ENCODE data around the gene SLC30A4. TPM values are rescaled to one million over a fixed set of nuclear protein-coding genes. Genes with fewer than 3 reads are reported as not detected.
"Not testable (repeated sequence)": the region's sequence is repeated elsewhere in the genome, so short reads cannot be mapped to it uniquely, and the experiment has no call there.

SLC30A4 gene
- polyA plus RNA-seq, 3 donors from 2014 or later, result 2.9 to 6.4 (median 4.0) TPM

DNA sequence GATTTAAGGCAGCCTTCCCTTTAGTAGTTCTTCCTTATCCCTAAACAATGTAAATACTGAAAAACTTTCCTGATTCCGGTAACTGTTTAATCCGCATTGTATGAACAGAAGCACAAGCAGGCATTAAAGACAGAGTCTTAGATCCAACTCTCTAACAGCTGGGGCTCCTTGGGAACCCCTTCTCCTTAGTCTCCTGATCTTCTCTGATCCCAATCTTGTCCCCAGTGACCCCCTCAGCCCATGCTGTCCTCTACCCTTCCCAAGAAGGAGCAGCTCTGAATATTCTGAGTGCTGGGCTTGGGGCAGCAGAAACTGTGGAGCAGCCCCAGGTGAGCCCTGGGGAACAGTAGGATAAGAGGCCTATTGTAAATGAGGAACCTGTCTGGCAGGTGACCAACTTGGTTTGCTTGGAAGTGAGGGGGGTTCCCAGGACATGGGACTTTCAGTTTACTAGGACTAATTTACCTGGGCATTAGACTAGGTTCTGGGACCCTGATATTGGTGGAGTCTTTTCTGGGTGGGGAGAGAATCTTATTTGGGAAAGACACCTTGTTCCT lies 13.0 kb upstream of the SLC30A4 start:
- Mint-ChIP-seq H3K36me3 (no peaks in the 10 kb centered on the region), H3K27me3 (ENCODE audit: low read depth in 3 of 3) (peaks cover 0 to 3% (median 2%) of the 10 kb centered on the region in 3 donors), H3K27ac (no peak overlapping the region), H3K9me3 (no peaks in the 10 kb centered on the region), H3K4me3 (no peak overlapping the region), H3K4me1 (no peaks in the 10 kb centered on the region)
- DNase-seq, result no peak

DNA sequence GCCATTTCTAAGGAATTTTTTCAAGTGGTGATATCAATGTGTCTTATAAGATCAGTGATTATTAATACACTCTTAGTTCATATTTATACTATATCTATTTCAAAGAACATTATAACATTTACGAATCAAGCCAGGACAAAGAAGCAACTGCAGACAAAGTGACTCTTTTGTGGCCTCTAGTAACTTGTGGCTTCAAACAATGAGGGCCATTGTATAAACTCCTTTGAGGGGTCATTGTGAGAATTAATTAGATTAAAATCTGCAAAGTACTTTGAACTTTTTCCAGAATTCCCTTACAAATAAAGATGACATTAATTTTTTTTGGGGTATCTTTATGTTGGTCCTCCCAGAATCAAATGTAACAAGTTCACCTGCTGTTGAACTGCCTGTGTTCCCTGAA lies 12.3 kb upstream of the SLC30A4 start:
- no peaks in the 10 kb centered on the region for H3K4me1 Mint-ChIP-seq
- no peak overlapping the region for H3K27ac Mint-ChIP-seq
- peaks cover under 1 to 3% (median 2%) of the 10 kb centered on the region in 3 donors for H3K27me3 Mint-ChIP-seq (ENCODE audit: low read depth in 3 of 3)
- no peak overlapping the region for H3K4me3 Mint-ChIP-seq
- H3K36me3 Mint-ChIP-seq, result no peaks in the 10 kb centered on the region
- no peak for DNase-seq
- no peaks in the 10 kb centered on the region for H3K9me3 Mint-ChIP-seq

DNA sequence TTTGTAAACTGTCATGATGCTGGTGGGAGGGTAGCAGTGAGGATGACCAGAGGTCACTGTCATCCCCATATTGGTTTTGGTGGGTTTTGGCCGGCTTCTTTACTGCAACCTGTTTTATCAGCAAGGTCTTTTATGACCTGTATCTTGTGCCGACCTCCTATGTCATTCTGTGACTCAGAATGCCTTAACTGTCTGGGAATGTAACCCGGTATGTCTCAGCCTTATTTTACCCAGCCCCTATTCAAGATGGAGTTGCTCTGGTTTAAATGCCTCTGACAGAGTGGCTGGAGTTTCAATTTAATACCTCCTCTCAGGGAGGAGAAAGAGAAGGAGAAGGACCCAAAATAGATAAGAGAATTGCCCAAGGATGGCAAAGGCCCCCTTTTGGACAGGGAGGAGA lies 10.3 kb upstream of the SLC30A4 start:
- H3K9me3 Mint-ChIP-seq; H3K27me3 Mint-ChIP-seq (ENCODE audit: low read depth in 3 of 3); H3K36me3 Mint-ChIP-seq; H3K4me3 Mint-ChIP-seq; H3K4me1 Mint-ChIP-seq; DNase-seq; H3K27ac Mint-ChIP-seq: not testable (repeated sequence)

DNA sequence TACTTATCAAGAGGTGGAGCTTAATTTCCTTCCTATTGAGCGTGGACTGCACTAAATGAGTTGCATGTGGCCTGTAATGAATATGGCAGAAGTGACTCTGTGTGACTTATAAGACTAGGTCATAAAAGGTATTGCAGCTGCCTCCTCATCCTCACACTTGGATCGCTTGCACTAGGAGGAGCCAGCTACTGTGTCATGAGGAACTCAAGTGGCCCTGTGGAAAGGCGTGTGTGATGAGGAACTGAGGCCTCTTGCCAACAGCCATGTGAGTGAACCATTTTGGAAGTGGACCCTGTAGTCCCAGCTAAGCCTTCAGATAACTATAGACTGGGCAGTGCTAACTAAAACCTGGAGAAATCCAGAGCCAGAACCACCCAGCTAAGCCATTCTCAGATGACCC lies 7.1 kb upstream of the SLC30A4 start:
- no peak overlapping the region for H3K4me3 Mint-ChIP-seq
- H3K4me1 Mint-ChIP-seq, result no peaks in the 10 kb centered on the region

DNA sequence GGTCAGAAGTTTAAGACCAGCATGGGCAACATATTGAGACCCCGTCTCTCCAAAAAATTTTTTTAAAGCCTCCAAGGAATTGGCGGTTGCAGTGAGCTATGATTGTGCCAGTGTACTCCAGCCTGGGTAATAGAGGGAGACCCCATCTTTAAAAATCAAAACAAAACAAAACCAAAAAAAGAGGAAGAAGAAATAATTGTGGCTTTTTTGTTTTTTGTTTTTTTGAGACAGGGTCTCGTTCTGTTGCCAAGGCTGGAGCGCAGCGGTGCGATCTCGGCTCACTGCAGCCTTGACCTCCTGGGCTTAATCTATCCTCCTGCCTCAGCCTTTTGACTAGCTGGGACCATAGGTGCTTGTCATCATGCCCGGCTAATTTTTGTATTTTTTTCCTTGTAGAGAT lies 4.5 kb upstream of the SLC30A4 start:
- H3K4me3 Mint-ChIP-seq, result no peak overlapping the region
- no peak for DNase-seq
- no peaks in the 10 kb centered on the region for H3K9me3 Mint-ChIP-seq
- peaks cover 5 to 8% of the 10 kb centered on the region in 2 donors for H3K4me1 Mint-ChIP-seq
- peaks cover 2 to 5% (median 5%) of the 10 kb centered on the region in 3 donors for H3K27me3 Mint-ChIP-seq (ENCODE audit: low read depth in 3 of 3)
- H3K36me3 Mint-ChIP-seq, result no peaks in the 10 kb centered on the region
- H3K27ac Mint-ChIP-seq, result no peak overlapping the region

More for the DNA sequence above, 7.1 kb upstream of the SLC30A4 start:
- Mint-ChIP-seq H3K36me3 (no peaks in the 10 kb centered on the region), H3K27ac (no peak overlapping the region), H3K27me3 (ENCODE audit: low read depth in 3 of 3) (peaks cover 2 to 4% (median 2%) of the 10 kb centered on the region in 3 donors), H3K9me3 (no peaks in the 10 kb centered on the region)
- no peak for DNase-seq

DNA sequence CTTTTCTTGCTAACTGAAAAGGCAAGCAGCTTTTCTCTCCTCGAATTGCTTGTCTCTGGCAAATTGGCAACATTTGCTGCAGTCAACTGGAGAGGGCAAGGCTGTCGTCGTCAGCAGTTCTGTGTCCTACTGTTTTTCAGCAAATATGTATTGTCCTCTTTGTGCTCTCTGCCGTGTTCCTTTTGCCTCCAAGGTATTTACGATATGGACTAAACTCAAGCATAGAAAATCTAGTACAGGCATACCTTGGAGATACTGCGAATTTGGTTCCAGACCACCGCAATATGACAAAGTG lies 558 bp upstream of the SLC30A4 start:
- peaks cover 24 to 44% of the 10 kb centered on the region in 2 donors for H3K4me1 Mint-ChIP-seq
- DNase-seq, result no peak
- peak overlapping the region; percentile 83 to 88 (median 86) for H3K27ac Mint-ChIP-seq
- no peaks in the 10 kb centered on the region for H3K9me3 Mint-ChIP-seq
- H3K4me3 Mint-ChIP-seq, result peak overlapping the region; percentile 87 to 94 (median 89)
- peaks cover 0 to 9% (median 3%) of the 10 kb centered on the region in 3 donors for H3K27me3 Mint-ChIP-seq (ENCODE audit: low read depth in 3 of 3)
- H3K36me3 Mint-ChIP-seq, result peaks cover 1 to 10% (median 1%) of the 10 kb centered on the region in 3 donors

DNA sequence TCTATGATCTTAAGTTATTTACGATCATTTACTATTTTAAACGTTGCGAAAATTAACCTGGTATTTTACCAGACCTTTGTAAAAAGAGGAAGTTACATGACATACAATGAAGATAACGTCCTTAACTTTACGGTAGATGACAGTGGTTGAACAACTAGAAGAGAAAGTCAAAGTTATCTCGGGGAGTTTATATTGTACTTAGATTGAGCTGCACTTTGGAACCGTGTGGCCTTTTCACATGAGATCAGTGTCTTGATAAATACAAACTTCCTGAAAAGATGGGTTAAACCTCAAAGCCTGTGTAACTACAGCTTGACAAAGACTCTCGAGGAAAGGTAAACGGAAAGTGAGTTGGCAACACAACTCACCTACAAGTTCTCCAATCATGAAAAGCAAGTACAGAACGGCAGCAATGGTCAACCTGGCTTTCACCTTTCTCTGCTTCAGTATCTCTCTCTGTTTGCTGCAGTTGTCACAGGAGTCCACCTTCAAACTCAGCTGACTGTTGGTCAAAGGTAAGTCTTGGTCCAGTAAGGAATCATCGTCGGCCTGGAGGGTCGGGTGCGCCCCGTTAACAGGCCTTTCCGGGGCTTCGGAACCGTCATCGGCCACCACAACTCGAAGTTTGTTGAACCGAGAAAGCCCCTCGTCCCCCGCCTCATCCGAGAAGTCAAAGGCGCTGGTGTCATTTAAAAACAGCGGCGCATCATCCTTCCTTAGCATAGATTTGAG lies 793 bp downstream of the SLC30A4 start:
- DNase-seq, result peak in 1 of 3 donors; percentile 7
- peak overlapping the region; percentile 82 to 94 (median 90) for H3K27ac Mint-ChIP-seq
- H3K4me1 Mint-ChIP-seq, result peaks cover 27 to 48% of the 10 kb centered on the region in 2 donors
- H3K9me3 Mint-ChIP-seq, result no peaks in the 10 kb centered on the region
- peaks cover 5 to 14% (median 5%) of the 10 kb centered on the region in 3 donors for H3K36me3 Mint-ChIP-seq
- peaks cover 0 to 9% (median 5%) of the 10 kb centered on the region in 3 donors for H3K27me3 Mint-ChIP-seq (ENCODE audit: low read depth in 3 of 3)
- peak overlapping the region; percentile 92 to 97 (median 94) for H3K4me3 Mint-ChIP-seq

DNA sequence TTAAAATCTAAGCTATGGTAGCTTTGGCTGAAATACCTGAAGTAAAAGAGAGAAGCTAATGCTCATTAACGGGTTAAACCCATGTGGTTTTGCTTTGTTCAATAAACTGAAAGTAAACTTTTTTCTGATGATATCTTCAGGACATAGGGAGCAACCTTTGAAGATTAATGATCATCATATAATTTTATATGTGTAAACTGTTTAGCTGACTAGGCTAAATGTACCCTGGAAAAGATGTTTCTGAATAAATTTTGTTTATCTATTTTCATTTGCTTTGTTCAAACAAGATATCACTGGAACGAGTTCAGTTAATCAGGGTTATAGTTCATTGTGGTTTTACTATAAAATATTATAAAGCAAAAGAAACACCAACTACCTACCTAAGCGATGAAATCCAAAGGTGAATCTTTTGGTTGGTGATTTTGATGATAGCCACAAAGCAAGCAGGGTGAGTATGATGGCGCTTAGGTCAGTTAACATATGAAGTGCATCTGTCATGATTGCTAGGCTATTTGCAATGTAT lies 11.7 kb downstream of the SLC30A4 start:
- peaks cover 8 to 33% (median 23%) of the 10 kb centered on the region in 3 donors for H3K36me3 Mint-ChIP-seq
- no peaks in the 10 kb centered on the region for H3K4me1 Mint-ChIP-seq
- H3K9me3 Mint-ChIP-seq, result no peaks in the 10 kb centered on the region
- no peak overlapping the region for H3K4me3 Mint-ChIP-seq
- H3K27ac Mint-ChIP-seq, result no peak overlapping the region
- no peak for DNase-seq
- H3K27me3 Mint-ChIP-seq (ENCODE audit: low read depth in 3 of 3), result peaks cover 0 to 3% (median 0%) of the 10 kb centered on the region in 3 donors

DNA sequence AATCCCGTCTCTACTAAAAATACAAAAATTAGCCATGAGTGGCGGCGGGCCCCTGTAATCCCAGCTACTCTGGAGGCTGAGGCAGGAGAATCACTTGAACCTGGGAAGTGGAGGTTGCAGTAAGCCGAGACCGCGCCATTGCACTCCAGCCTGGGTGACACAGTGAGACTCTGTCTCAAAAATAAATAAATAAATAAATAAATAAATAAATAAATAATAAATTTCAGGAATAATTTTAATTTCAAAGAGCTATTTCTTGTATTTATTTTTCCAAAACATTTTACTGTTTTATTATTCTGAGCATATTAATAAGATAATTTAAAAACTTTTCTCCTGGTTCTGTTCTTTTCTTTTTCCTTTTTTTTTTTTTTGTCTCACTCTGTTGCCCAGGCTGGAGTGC lies 15.4 kb downstream of the SLC30A4 start:
- H3K4me1 Mint-ChIP-seq; H3K4me3 Mint-ChIP-seq; DNase-seq; H3K9me3 Mint-ChIP-seq; H3K27ac Mint-ChIP-seq; H3K27me3 Mint-ChIP-seq (ENCODE audit: low read depth in 3 of 3): not testable (repeated sequence)
- peaks cover 8 to 25% (median 23%) of the 10 kb centered on the region in 3 donors for H3K36me3 Mint-ChIP-seq

DNA sequence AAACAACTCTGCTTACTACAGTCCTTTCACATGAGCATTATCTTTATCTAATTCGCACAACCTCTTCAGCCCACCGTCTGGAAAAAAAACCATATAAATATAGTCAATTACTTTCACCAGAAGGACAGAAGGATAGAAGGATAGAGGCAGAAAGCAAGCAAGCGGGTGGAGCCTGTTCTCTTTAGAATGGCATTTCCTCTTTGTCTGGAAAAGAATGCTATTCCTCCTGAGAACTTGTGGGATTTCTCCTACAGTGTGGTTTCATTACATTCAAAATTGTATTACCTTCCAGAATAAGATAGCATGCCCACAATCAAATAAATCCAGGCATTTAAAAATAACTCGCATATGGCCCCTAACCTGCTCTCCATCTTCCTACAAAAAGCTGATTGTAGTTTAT lies 23.1 kb downstream of the SLC30A4 start:
- no peak for DNase-seq
- no peaks in the 10 kb centered on the region for H3K9me3 Mint-ChIP-seq
- no peak overlapping the region for H3K4me3 Mint-ChIP-seq

DNA sequence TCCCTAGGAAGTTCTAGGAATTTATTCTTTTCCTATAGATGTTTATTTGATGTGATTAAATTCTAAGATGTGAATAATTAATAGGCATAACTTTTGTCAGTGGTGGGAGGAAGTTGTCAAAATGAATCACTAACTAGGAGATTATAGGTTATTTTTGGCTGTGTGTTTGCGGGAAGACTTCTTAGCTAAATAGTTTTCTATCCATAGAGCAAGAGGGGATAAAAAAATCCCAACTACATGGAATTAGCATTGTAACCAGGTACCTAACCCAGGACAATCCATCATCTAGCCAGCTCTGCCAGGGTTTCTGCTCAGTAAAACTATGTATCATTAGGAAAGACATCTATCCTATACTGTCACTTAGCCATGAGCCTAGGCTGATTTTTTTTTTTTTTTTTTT lies 23.9 kb downstream of the SLC30A4 start:
- H3K36me3 Mint-ChIP-seq, result no peaks in the 10 kb centered on the region
- no peak overlapping the region for H3K4me3 Mint-ChIP-seq
- no peak for DNase-seq
- H3K4me1 Mint-ChIP-seq, result no peaks in the 10 kb centered on the region
- no peak overlapping the region for H3K27ac Mint-ChIP-seq
- H3K27me3 Mint-ChIP-seq (ENCODE audit: low read depth in 3 of 3), result no peaks in the 10 kb centered on the region
- H3K9me3 Mint-ChIP-seq, result no peaks in the 10 kb centered on the region

More for the DNA sequence above, 23.1 kb downstream of the SLC30A4 start:
- no peaks in the 10 kb centered on the region for H3K36me3 Mint-ChIP-seq
- no peaks in the 10 kb centered on the region for H3K27me3 Mint-ChIP-seq (ENCODE audit: low read depth in 3 of 3)
- no peak overlapping the region for H3K27ac Mint-ChIP-seq
- no peaks in the 10 kb centered on the region for H3K4me1 Mint-ChIP-seq

DNA sequence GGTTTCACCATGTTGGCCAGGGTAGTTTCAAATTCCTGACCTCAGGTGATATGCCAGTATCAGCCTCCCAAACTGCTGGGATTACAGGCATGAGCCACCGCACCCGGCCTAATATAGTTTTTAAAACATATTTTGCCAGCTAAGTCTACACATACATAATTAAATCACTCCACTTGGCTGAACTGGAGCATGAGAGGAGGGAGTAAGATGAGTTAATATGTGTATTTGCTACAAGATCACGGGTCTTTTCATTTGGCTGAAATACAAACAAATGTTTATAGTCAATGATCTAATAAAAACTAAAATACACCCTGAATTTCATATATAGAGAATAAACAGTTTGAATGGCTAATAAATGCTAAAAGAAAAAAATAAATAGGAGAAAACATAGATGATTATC lies 25.3 kb downstream of the SLC30A4 start:
- no peaks in the 10 kb centered on the region for H3K27me3 Mint-ChIP-seq (ENCODE audit: low read depth in 3 of 3)
- DNase-seq, result no peak
- H3K4me3 Mint-ChIP-seq, result no peak overlapping the region
- no peaks in the 10 kb centered on the region for H3K4me1 Mint-ChIP-seq
- no peaks in the 10 kb centered on the region for H3K9me3 Mint-ChIP-seq
- H3K36me3 Mint-ChIP-seq, result no peaks in the 10 kb centered on the region
- no peak overlapping the region for H3K27ac Mint-ChIP-seq

DNA sequence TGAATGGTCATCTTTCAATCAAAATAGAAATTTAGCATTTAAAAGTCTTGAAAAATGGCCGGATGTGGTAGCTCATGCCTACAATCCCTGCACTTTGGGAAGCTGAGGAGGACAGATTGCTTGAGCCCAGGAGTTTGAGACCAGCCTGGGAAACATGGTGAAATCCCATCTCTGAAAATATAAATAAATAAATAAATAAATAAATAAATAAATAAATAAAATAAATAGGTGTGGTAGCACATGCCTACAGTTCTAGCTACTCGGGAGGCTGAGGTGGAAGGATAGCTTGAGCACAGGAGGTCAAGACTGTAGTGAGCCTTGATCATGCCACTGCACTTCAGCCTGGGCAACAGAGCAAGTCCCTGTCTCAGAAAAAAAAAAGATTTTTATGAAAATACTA lies 25.9 kb downstream of the SLC30A4 start:
- Mint-ChIP-seq H3K27me3 (ENCODE audit: low read depth in 3 of 3) (no peaks in the 10 kb centered on the region), H3K4me1 (no peaks in the 10 kb centered on the region), H3K36me3 (no peaks in the 10 kb centered on the region), H3K4me3 (no peak overlapping the region), H3K9me3 (no peaks in the 10 kb centered on the region), H3K27ac (no peak overlapping the region)
- no peak for DNase-seq

DNA sequence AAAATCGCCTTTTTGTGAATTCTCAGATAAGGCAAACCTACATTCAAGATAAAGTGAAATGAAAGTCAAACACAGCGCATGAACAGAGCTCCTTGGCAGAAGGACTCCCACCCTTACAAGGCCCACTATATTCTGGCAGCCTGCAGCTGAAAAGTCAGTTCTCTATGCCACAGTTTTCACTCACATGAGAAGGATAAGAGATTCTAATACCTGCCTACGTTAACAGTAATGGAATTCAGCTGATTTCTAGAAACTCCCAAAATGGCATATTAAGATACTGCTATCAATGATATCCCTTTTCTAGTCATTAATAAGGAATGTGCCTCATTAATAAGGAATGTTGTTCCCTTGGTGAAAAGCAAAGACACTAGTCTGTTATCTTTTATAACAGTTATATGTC lies 27.0 kb downstream of the SLC30A4 start:
- H3K27ac Mint-ChIP-seq, result no peak overlapping the region
- DNase-seq, result no peak
- H3K36me3 Mint-ChIP-seq, result no peaks in the 10 kb centered on the region
- no peak overlapping the region for H3K4me3 Mint-ChIP-seq
- H3K4me1 Mint-ChIP-seq, result no peaks in the 10 kb centered on the region
- H3K9me3 Mint-ChIP-seq, result no peaks in the 10 kb centered on the region
- no peaks in the 10 kb centered on the region for H3K27me3 Mint-ChIP-seq (ENCODE audit: low read depth in 3 of 3)

Measured in immature natural killer cell (primary cell).